ENCODE results near the gene MTRFR. TPM values are rescaled to one million over a fixed set of nuclear protein-coding genes. Genes with fewer than 3 reads are reported as not detected.

MTRFR gene
- total RNA-seq, 2 experiments from 2014 or later = 30.1 to 32.8 TPM

DNA sequence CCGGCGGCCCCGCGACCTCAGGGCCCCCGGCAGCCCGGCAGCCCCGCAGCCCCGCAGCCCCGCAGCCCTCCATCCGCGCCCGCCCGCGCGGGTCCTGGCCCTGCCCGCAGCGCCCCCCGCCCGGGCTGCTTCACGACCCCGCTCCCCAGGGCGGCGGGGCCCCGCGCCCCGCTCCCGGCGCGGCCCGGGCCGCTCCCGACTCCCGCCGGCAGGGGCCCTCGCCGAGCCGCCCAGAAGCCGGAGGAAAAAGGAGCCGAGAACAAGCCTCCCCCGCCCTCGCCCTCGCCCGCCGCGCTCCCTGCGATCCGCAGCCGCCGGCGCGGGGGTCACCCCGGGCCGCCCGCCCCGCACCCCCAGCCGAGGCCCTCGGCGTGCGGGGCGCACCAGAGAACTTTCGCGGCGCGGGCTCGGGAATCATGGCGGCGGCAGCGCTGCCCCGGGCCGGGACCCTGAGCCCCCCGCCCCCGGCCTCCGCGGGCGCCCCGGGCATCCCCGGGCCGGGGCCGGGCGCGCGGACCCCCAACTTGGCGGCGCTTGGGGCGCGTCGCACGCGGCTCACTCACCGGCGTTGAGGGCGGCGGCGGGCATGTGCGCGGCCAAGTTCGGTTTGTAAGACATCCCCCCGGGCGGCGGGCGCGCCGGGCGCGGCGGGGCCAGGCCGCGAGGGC lies 37.9 kb downstream of the MTRFR start:
- Histone ChIP-seq H4K20me1 (ENCODE audit: insufficient read depth, low read length) (no peaks in the 10 kb centered on the region), H3K9me3 (ENCODE audit: low read length) (no peaks in the 10 kb centered on the region), H2AFZ (ENCODE audit: low read length) (peak overlapping the region; percentile 45; the same call in 1 of the 2 replicates), H3K4me3 (ENCODE audit: low read depth, low read length, poor library complexity, severe bottlenecking) (peak overlapping the region; percentile 77), H3K36me3 (ENCODE audit: insufficient read depth, low read length) (no peaks in the 10 kb centered on the region; the same call in 1 of the 2 replicates), H3K4me2 (ENCODE audit: low read length) (peak overlapping the region; percentile 80), H3K27ac (ENCODE audit: low read depth, low read length, poor library complexity, severe bottlenecking) (no peak overlapping the region), H3K4me1 (ENCODE audit: insufficient read depth, low read length, poor library complexity, severe bottlenecking) (peaks cover 21% of the 10 kb centered on the region), H3K79me2 (ENCODE audit: insufficient read depth, low read depth, low read length) (peaks cover 11% of the 10 kb centered on the region; the same call in 1 of the 2 replicates), H3K9me2 (ENCODE audit: insufficient read depth, low read length) (no peaks in the 10 kb centered on the region)
- POLR2A ChIA-PET = interaction anchor here (1.5 kb wide), 1 partner anchor 38 kb away, joined by 5 read pairs; the partner anchor contains the start of gene MTRFR
- intact Hi-C loops (cut with micrococcal nuclease; ENCODE audit: unreplicated experiment) = loop anchor here (1.0 to 2.0 kb wide), 5 partner anchors 38 to 330 kb away; partner anchors contain the start of genes MPHOSPH9 and MTRFR
- DNase-seq (ENCODE audit: low spot score) = peak; percentile 83
- BruUV-seq (replicated peaks) = no TSS peak
- TF ChIP-seq, protein P1, sequence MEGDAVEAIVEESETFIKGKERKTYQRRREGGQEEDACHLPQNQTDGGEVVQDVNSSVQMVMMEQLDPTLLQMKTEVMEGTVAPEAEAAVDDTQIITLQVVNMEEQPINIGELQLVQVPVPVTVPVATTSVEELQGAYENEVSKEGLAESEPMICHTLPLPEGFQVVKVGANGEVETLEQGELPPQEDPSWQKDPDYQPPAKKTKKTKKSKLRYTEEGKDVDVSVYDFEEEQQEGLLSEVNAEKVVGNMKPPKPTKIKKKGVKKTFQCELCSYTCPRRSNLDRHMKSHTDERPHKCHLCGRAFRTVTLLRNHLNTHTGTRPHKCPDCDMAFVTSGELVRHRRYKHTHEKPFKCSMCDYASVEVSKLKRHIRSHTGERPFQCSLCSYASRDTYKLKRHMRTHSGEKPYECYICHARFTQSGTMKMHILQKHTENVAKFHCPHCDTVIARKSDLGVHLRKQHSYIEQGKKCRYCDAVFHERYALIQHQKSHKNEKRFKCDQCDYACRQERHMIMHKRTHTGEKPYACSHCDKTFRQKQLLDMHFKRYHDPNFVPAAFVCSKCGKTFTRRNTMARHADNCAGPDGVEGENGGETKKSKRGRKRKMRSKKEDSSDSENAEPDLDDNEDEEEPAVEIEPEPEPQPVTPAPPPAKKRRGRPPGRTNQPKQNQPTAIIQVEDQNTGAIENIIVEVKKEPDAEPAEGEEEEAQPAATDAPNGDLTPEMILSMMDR (conservative IDR thresholded peaks at IDR 0.05; ENCODE audit: low read length) = no peak; the same call in 1 of the 2 replicates
- TF ChIP-seq EZH2phosphoT487 (IDR thresholded peaks at IDR 0.05; ENCODE audit: borderline replicate concordance, low read depth, low read length) = no peak
- CTCF ChIA-PET (ENCODE audit: unreplicated experiment) = no interaction called here

DNA sequence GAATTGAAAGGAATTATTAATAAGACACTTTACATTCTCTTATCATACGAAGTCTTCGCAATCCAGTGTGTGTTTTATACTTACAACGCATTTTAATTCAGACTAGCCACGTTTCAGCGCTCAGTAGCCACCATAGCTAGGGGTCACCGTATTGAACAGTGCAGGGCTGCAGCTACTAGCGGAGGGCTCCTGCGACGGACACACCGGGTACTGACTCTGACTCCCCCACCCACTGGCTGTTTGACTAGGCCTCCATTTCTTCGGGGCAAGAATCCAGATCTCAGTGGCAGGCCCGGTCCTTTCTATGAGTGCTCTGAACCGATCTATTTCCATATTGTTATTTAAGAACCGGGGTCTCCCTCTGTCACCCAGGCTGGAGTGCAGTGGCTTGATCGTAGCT lies 39.9 kb downstream of the MTRFR start:
- Histone ChIP-seq H3K79me2 (ENCODE audit: insufficient read depth, low read depth, low read length) (peaks cover 11% of the 10 kb centered on the region; the same call in 1 of the 2 replicates), H3K9me3 (ENCODE audit: low read length) (no peaks in the 10 kb centered on the region), H3K9me2 (ENCODE audit: insufficient read depth, low read length) (no peaks in the 10 kb centered on the region), H3K27ac (ENCODE audit: low read depth, low read length, poor library complexity, severe bottlenecking) (no peak overlapping the region), H3K36me3 (ENCODE audit: insufficient read depth, low read length) (no peaks in the 10 kb centered on the region; the same call in 1 of the 2 replicates), H3K4me1 (ENCODE audit: insufficient read depth, low read length, poor library complexity, severe bottlenecking) (peaks cover 25% of the 10 kb centered on the region), H3K4me2 (ENCODE audit: low read length) (no peak overlapping the region), H4K20me1 (ENCODE audit: insufficient read depth, low read length) (no peaks in the 10 kb centered on the region), H2AFZ (ENCODE audit: low read length) (no peak overlapping the region), H3K4me3 (ENCODE audit: low read depth, low read length, poor library complexity, severe bottlenecking) (no peak overlapping the region)
- CTCF ChIA-PET (ENCODE audit: unreplicated experiment) = no interaction called here
- POLR2A ChIA-PET = interaction anchor here (0.6 kb wide), 1 partner anchor 317 kb away, joined by 3 read pairs; no protein-coding TSS in a partner anchor
- no peak for DNase-seq (ENCODE audit: low spot score)
- TF ChIP-seq, protein P1 (conservative IDR thresholded peaks at IDR 0.05; ENCODE audit: low read length) = no peak
- TF ChIP-seq EZH2phosphoT487 (IDR thresholded peaks at IDR 0.05; ENCODE audit: borderline replicate concordance, low read depth, low read length) = no peak
- no TSS peak for BruUV-seq (replicated peaks)
- intact Hi-C loops (cut with micrococcal nuclease; ENCODE audit: unreplicated experiment) = no loop called here
